Panc1 (cell line): Measurements from ENCODE around the gene ETFRF1. TPM values are rescaled to one million over a fixed set of nuclear protein-coding genes. Genes with fewer than 3 reads are reported as not detected.

ENCODE experiments used
- ATAC-seq: fragments of 200-7000 bp; cut with Tn5 transposase; 2 replicates; pipeline ENCODE4 v1.9.1; 2020; ENCODE audit warnings: mild to moderate bottlenecking, moderate library complexity
- BruUV-seq: library from RNA; stranded (reverse); fragments of 400-500 nt; replicated peaks from 2 replicates; lab custom pipeline; 2021; lab: Mats Ljungman, UMichigan
- CTCF ChIA-PET: fragments of 300-600 bp; sonication (Branson Sonifier 250); formaldehyde crosslinking; loops from one replicate; lab custom pipeline; 2022; ENCODE audit warnings: antibody characterized with exemption; lab: Charles Lee
- POLR2A ChIA-PET: fragments of 300-600 bp; sonication (Branson Sonifier 250); formaldehyde crosslinking; loops from one replicate; lab custom pipeline; 2022; ENCODE audit warnings: antibody characterized with exemption; lab: Charles Lee
- DNase-seq: peaks from one replicate; pipeline ENCODE4 v3.0.0-alpha.2; 2010; ENCODE audit warnings: low read depth, low spot score
- H3K27ac ChIP-seq: 2 replicates; pipeline ENCODE4 v1.5.1; 2011; ENCODE audit warnings: mild to moderate bottlenecking, low read length, inconsistent platforms
- H3K27me3 ChIP-seq: fragments of 200-500 bp; sonication (Bioruptor generic); 2 replicates; pipeline ENCODE4 v1.6.0; 2014; ENCODE audit warnings: low read length, inconsistent platforms; ENCODE audit not compliant: control insufficient read depth, insufficient read depth
- H3K36me3 ChIP-seq: fragments of 200-500 bp; sonication (Bioruptor generic); 2 replicates; pipeline ENCODE4 v1.5.1; 2014; ENCODE audit warnings: inconsistent platforms, mild to moderate bottlenecking, low read length, moderate library complexity; ENCODE audit not compliant: control insufficient read depth, insufficient read depth
- H3K4me1 ChIP-seq: 2 replicates; pipeline ENCODE4 v1.5.1; 2011; ENCODE audit warnings: inconsistent platforms, mild to moderate bottlenecking, low read length, moderate library complexity; ENCODE audit not compliant: control insufficient read depth, insufficient read depth
- H3K4me3 ChIP-seq, 2 experiments: 2 replicates each; pipeline ENCODE4 v1.5.1; 2011 to 2012; ENCODE audit warnings: low read depth in 2 of 2, low read length in 2 of 2, mild to moderate bottlenecking in 2 of 2, inconsistent platforms in 1 of 2, moderate library complexity in 1 of 2
- H3K9me3 ChIP-seq: fragments of 200-500 bp; sonication (Bioruptor generic); 2 replicates; pipeline ENCODE4 v1.5.1; 2014; ENCODE audit warnings: low read depth, mild to moderate bottlenecking, inconsistent platforms, low read length, moderate library complexity; ENCODE audit not compliant: control insufficient read depth, insufficient read depth
- CTCF ChIP-seq: fragments of 450-650 bp; IDR thresholded peaks from 2 replicates; pipeline ENCODE4 v1.5.1; 2017; ENCODE audit warnings: mild to moderate bottlenecking
- POLR2AphosphoS5 ChIP-seq: IDR thresholded peaks from 2 replicates; pipeline ENCODE4 v1.6.1; 2012; ENCODE audit warnings: mild to moderate bottlenecking, low read depth, low read length, moderate library complexity
- REST ChIP-seq, 2 experiments: IDR thresholded peaks; 2 replicates each; pipeline ENCODE4 v1.6.1; 2011 to 2012; ENCODE audit warnings: low read depth in 2 of 2, control low read depth in 1 of 2, low read length in 1 of 2, mild to moderate bottlenecking in 1 of 2, moderate library complexity in 1 of 2; ENCODE audit not compliant: insufficient read depth in 1 of 2
- SIN3A ChIP-seq: IDR thresholded peaks from 2 replicates; pipeline ENCODE4 v1.6.1; 2012; ENCODE audit warnings: low read depth, mild to moderate bottlenecking, low read length, moderate library complexity, borderline replicate concordance; ENCODE audit not compliant: insufficient read depth
- TCF7L2 ChIP-seq: IDR thresholded peaks from 2 replicates; pipeline ENCODE4 v1.6.1; 2011; ENCODE audit warnings: mild to moderate bottlenecking, low read depth, low read length, inconsistent platforms
- in situ Hi-C: cut with HindIII; loops from 2 replicates; pipeline ENCODE4 v1.10.0; 2016; ENCODE audit warnings: low sequenced_read_pairs, low pct_unique_long_range_greater_than_20kb
- intact Hi-C: fragments of 100-400 bp; cut with micrococcal nuclease; formaldehyde crosslinking; loops from one replicate; pipeline ENCODE4 v1.10.0; 2022; ENCODE audit not compliant: unreplicated experiment
- total RNA-seq: library from RNA; stranded (reverse); gene quantifications from one replicate; pipeline ENCODE4 v1.2.1, GENCODE V29; 2021; ENCODE audit not compliant: unreplicated experiment

Gene ETFRF1
- total RNA-seq, 1 experiment from 2014 or later: 12.6 TPM

GRCh38 chr12:25245491-25245890 lies 50.5 kb downstream of the ETFRF1 start:
- ATAC-seq (no peak), DNase-seq (no peak)
- H3K4me1 ChIP-seq: peaks cover 4% of the 10 kb centered on the region; the same call in 1 of the 2 replicates
- no TSS peak for BruUV-seq
- peaks cover 9% of the 10 kb centered on the region for H3K36me3 ChIP-seq
- H3K4me3 ChIP-seq: no peak overlapping the region
- in situ Hi-C loops (no loop called here), intact Hi-C loops (no loop called here)
- H3K9me3 ChIP-seq: no peaks in the 10 kb centered on the region
- H3K27me3 ChIP-seq: no peaks in the 10 kb centered on the region
- POLR2A ChIA-PET: no interaction called here
- TF ChIP-seq CTCF (no peak; the same call in 1 of the 2 replicates), SIN3A (no peak), TCF7L2 (no peak), REST (IDR thresholded peaks at IDR 0.05; ENCODE audit: insufficient read depth in 1 of 2, low read depth in 2 of 2, low read length in 1 of 2) (no peak), POLR2AphosphoS5 (no peak)
- CTCF ChIA-PET: interaction anchor here (0.7 kb wide), 1 partner anchor 11 kb away, joined by 8 read pairs; no protein-coding TSS in a partner anchor
- no peak overlapping the region for H3K27ac ChIP-seq

DNA sequence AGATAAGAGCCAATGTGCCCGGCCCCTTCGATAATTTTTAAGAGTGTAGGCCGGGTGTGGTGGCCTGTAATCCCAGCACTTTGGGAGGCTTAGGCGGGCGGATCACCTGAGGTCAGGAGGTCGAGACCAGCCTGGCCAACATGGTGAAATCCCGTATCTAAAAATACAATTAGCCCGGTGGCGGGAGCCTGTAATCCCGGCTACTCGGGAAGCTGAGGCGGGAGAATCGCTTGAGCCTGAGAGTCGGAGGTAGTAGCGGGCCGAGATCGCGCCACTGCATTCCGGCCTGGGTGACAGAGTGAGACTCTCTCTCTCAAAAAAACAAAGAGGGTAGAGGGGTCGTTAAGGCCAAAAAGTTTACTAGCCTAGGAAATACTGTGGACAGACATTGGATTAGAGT lies 53.1 kb downstream of the ETFRF1 start:
- intact Hi-C loops (no loop called here), in situ Hi-C loops (no loop called here)
- BruUV-seq: no TSS peak
- peaks cover 9% of the 10 kb centered on the region for H3K4me1 ChIP-seq
- ChIA-PET POLR2A (no interaction called here), CTCF (no interaction called here)
- TF ChIP-seq SIN3A: no peak
- TF ChIP-seq CTCF: no peak
- no peak for TF ChIP-seq TCF7L2
- TF ChIP-seq POLR2AphosphoS5: no peak
- H3K4me3 ChIP-seq: no peak overlapping the region
- DNase-seq: no peak
- ATAC-seq: no peak
- no peaks in the 10 kb centered on the region for H3K9me3 ChIP-seq
- no peak overlapping the region for H3K27ac ChIP-seq
- H3K27me3 ChIP-seq: peaks cover 2% of the 10 kb centered on the region; the same call in 1 of the 2 replicates
- peaks cover 9% of the 10 kb centered on the region for H3K36me3 ChIP-seq
